Fibroblast of mammary gland (primary cell): Measurements from ENCODE around the gene CD9.
A peak's percentile ranks its signal among the peaks of the same experiment; 100 is the strongest.

Experiments used
- DNase-seq: peaks from one replicate; pipeline ENCODE4 v3.0.0-alpha.2; 2010; ENCODE audit warnings: low read depth
- H3K4me3 ChIP-seq: 2 replicates; pipeline ENCODE4 v1.5.1; 2011; ENCODE audit warnings: low read depth, mild to moderate bottlenecking, low read length, moderate library complexity; ENCODE audit not compliant: control insufficient read depth
- CTCF ChIP-seq: conservative IDR thresholded peaks from 2 replicates; pipeline ENCODE4 v1.5.1; 2011; ENCODE audit warnings: low read depth, low read length, inconsistent platforms; ENCODE audit not compliant: control insufficient read depth, insufficient read depth

The CD9 gene

GRCh38 chr12:6161124-6161882 is 38.9 kb upstream of the CD9 start:
- H3K4me3 ChIP-seq = no peak overlapping the region
- no peak for TF ChIP-seq CTCF
- DNase-seq = peak; percentile 83

- no peak for DNase-seq
- H3K4me3 ChIP-seq = no peak overlapping the region
- no peak for TF ChIP-seq CTCF
These were observed 36.7 kb upstream of the CD9 start for GRCh38 chr12:6163416-6164060.

GRCh38 chr12:6165395-6165794 is 34.8 kb upstream of the CD9 start:
- no peak overlapping the region for H3K4me3 ChIP-seq
- TF ChIP-seq CTCF = no peak
- peak; percentile 19 for DNase-seq

- H3K4me3 ChIP-seq = no peak overlapping the region
- no peak for TF ChIP-seq CTCF
- no peak for DNase-seq
These were observed 33.4 kb upstream of the CD9 start for GRCh38 chr12:6166808-6167207.

- H3K4me3 ChIP-seq = peak overlapping the region; percentile 17
- peak; percentile 98 for DNase-seq
- TF ChIP-seq CTCF = no peak
These were observed 32.6 kb upstream of the CD9 start for GRCh38 chr12:6167327-6168280.

- DNase-seq = no peak
- H3K4me3 ChIP-seq = no peak overlapping the region
- TF ChIP-seq CTCF = no peak
These were observed 28.7 kb upstream of the CD9 start for GRCh38 chr12:6171409-6172015.
